Activated T-helper 1 cell treated with anti-CD3 and anti-CD28 coated beads, Interleukin-12 subunit alpha, Interleukin-12 subunit beta, Interleukin-2, Interleukin-4 antibody, amounts not matched to agents 30 ng/mL and 10 ng/mL and 1 ng/mL, durations not matched to agents 14 hours and 24 hours and 36 hours (primary cell): ENCODE data around the gene PIK3R5. TPM values are rescaled to one million over a fixed set of nuclear protein-coding genes. Genes with fewer than 3 reads are reported as not detected.

ENCODE experiments used
- total RNA-seq: library from RNA; stranded (reverse); gene quantifications from 2 replicates; pipeline ENCODE4 v1.2.3, GENCODE V29; 2022

PIK3R5 gene
- total RNA-seq, 1 donor from 2014 or later = 33.6 TPM

Other genes starting within 250 kb of the PIK3R5 start
- 0.83 TPM in 1 of 2 replicates, not detected in the other for gene CCDC42, start 220.9 kb downstream of the PIK3R5 start, total RNA-seq
- gene SPDYE4, start 207.2 kb downstream of the PIK3R5 start, total RNA-seq = not detected in 2 replicates
- gene MFSD6L, start 166.3 kb downstream of the PIK3R5 start, total RNA-seq = 0.12 and 0.13 TPM in 2 replicates
- gene PIK3R6, start 98.0 kb downstream of the PIK3R5 start, total RNA-seq = 2.0 and 2.1 TPM in 2 replicates
- 0.34 and 0.44 TPM in 2 replicates for gene NTN1, start 55.8 kb upstream of the PIK3R5 start, total RNA-seq